ENCODE results near the gene BTBD10. TPM values are rescaled to one million over a fixed set of nuclear protein-coding genes. Genes with fewer than 3 reads are reported as not detected.

The BTBD10 gene
- total and polyA plus RNA-seq, 12 donors: 9.3 to 39.8 (median 21.9) TPM

DNA sequence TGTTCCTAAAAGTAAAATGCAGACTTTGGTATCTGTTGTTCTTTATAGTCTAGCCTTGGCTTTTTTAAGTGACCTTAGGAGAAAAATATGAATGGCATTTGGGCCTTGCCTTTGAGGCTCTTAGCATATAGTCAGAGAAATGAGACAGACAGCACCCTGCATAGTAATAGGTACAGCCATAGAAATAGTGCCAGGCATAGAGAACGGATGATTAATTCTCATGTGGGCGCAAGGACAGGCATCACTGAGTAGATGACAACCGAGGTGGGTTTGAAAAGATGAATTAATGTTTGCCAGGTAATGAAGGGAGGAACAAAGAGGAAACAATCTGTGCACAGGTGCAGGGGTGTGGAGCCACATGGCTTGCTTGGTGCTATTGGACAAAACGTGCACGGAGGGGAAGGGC is 95.0 kb downstream of the BTBD10 start:
- intact Hi-C loops (cut with DNase I): no loop called here
- Histone ChIP-seq H3K4me1 (replicated peaks in 1 of 2) (no peaks in the 10 kb centered on the region), H3K4me3 (no peak overlapping the region), H3K36me3 (replicated peaks in 1 of 2) (peaks cover 0 to 81% of the 10 kb centered on the region in 2 donors), H3K27ac (no peak overlapping the region), H3K9me3 (replicated peaks in 1 of 3) (no peaks in the 10 kb centered on the region), H3K27me3 (no peaks in the 10 kb centered on the region)
- 81 to 91% (median 88%) methylated on average over 5 of the region's 5 CpGs for WGBS, 4 donors
- no peak for TF ChIP-seq POLR2A (IDR thresholded peaks at IDR 0.05)
- TF ChIP-seq, protein P1, sequence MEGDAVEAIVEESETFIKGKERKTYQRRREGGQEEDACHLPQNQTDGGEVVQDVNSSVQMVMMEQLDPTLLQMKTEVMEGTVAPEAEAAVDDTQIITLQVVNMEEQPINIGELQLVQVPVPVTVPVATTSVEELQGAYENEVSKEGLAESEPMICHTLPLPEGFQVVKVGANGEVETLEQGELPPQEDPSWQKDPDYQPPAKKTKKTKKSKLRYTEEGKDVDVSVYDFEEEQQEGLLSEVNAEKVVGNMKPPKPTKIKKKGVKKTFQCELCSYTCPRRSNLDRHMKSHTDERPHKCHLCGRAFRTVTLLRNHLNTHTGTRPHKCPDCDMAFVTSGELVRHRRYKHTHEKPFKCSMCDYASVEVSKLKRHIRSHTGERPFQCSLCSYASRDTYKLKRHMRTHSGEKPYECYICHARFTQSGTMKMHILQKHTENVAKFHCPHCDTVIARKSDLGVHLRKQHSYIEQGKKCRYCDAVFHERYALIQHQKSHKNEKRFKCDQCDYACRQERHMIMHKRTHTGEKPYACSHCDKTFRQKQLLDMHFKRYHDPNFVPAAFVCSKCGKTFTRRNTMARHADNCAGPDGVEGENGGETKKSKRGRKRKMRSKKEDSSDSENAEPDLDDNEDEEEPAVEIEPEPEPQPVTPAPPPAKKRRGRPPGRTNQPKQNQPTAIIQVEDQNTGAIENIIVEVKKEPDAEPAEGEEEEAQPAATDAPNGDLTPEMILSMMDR (IDR thresholded peaks at IDR 0.05): no peak
- DNase-seq: no peak

DNA sequence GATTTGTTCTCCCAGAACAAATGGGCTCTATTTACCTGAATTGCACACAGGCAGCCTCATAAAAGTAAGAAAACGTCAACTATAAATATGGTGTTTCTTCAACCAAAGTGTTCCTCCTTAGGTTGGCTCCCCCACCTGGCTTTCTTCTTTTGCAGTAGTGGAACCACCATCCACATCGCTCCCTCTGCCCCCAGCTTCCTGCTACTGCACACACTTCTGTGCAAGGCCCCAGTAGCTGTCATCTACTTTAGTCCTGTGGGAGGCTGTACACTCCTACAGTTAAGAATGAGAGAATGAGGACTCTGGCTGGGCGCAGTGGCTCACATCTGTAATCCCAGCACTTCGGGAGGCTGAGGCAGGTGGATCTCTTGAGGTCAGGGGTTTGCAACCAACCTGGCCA is 95.9 kb downstream of the BTBD10 start:
- Histone ChIP-seq H3K9me3 (replicated peaks in 1 of 3) (no peaks in the 10 kb centered on the region), H3K27me3 (no peaks in the 10 kb centered on the region), H3K36me3 (replicated peaks in 1 of 2) (peaks cover 0 to 73% of the 10 kb centered on the region in 2 donors), H3K4me1 (replicated peaks in 1 of 2) (no peaks in the 10 kb centered on the region), H3K27ac (no peak overlapping the region), H3K4me3 (no peak overlapping the region)
- TF ChIP-seq POLR2A (IDR thresholded peaks at IDR 0.05): no peak
- TF ChIP-seq, protein P1 (IDR thresholded peaks at IDR 0.05): no peak
- WGBS, 4 donors: 92 to 98% (median 94%) methylated on average over 4 of the region's 4 CpGs
- DNase-seq: no peak
- intact Hi-C loops (cut with DNase I): no loop called here

DNA sequence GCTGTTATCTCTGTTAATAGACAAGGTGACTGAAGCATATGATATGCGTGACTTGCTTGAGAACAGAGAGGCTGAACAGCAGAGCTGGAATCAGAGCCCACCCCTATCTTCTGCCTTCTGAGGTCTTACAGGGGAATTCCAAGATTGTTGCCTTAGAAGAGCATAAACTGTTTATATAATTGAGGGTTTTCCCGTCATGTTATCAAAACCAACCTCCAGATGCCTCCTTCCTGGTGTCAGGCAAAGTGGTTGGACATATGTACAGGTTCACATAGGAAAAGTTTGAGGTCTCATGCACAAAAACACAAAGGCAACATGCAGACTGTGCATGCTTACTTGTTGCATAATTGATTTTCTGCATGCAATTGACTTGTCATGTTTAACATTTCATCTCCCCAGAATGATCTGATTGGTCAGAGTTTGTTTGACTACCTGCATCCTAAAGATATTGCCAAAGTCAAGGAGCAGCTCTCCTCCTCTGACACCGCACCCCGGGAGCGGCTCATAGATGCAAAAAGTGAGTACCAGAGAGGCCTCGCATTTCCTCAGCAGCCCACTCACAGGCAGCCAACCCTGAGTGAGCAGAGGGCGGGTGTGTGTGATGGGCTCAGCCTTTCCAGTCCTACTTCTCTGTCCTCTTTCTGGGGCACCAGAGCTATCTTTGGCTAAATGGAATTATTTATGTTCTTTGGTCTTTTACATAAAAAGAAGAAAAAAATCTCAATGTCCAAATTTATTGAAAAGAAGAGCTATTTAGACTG is 96.6 kb downstream of the BTBD10 start:
- Histone ChIP-seq H3K36me3 (replicated peaks in 1 of 2) (peaks cover 0 to 73% of the 10 kb centered on the region in 2 donors), H3K4me1 (replicated peaks in 1 of 2) (no peaks in the 10 kb centered on the region), H3K27ac (no peak overlapping the region), H3K27me3 (no peaks in the 10 kb centered on the region), H3K9me3 (replicated peaks in 1 of 3) (no peaks in the 10 kb centered on the region), H3K4me3 (no peak overlapping the region)
- no peak for DNase-seq
- intact Hi-C loops (cut with DNase I): no loop called here
- 94 to 98% (median 96%) methylated on average over 7 of the region's 7 CpGs for WGBS, 4 donors
- TF ChIP-seq, protein P1 (IDR thresholded peaks at IDR 0.05): no peak

DNA sequence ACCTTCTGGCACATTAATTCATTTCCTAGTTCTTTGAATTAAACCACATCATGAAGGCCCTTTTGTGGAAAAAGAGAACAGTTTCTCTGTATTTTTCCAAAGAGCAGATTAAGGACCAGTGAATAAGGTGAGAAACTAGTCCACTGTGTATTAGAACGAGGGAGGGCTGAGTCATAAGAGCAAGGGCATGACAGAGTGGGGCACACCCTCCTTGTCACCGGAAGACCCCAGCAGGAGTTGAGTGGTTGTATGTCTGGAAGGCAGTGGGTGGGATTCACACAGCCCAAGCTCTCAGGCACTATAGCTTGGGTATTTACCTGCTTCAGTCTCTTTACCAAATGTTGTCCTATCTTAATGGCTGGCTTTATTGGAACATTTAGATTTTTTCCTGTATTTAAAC is 98.6 kb downstream of the BTBD10 start:
- Histone ChIP-seq H3K36me3 (replicated peaks in 1 of 2) (peaks cover 0 to 65% of the 10 kb centered on the region in 2 donors), H3K4me3 (no peak overlapping the region), H3K27ac (no peak overlapping the region), H3K9me3 (replicated peaks in 1 of 3) (no peaks in the 10 kb centered on the region), H3K4me1 (replicated peaks in 1 of 2) (no peaks in the 10 kb centered on the region), H3K27me3 (no peaks in the 10 kb centered on the region)
- DNase-seq: no peak
- TF ChIP-seq POLR2A (IDR thresholded peaks at IDR 0.05): no peak
- TF ChIP-seq, protein P1 (IDR thresholded peaks at IDR 0.05): no peak
- 64 to 78% (median 72%) methylated on average over 2 of the region's 2 CpGs for WGBS, 4 donors
- intact Hi-C loops (cut with DNase I): no loop called here

Data from adrenal gland (tissue), 12 donors.